Measurements from ENCODE around the gene SOAT2.
"Not testable (repeated sequence)": the region's sequence is repeated elsewhere in the genome, so short reads cannot be mapped to it uniquely, and the experiment has no call there.

SOAT2 gene

DNA sequence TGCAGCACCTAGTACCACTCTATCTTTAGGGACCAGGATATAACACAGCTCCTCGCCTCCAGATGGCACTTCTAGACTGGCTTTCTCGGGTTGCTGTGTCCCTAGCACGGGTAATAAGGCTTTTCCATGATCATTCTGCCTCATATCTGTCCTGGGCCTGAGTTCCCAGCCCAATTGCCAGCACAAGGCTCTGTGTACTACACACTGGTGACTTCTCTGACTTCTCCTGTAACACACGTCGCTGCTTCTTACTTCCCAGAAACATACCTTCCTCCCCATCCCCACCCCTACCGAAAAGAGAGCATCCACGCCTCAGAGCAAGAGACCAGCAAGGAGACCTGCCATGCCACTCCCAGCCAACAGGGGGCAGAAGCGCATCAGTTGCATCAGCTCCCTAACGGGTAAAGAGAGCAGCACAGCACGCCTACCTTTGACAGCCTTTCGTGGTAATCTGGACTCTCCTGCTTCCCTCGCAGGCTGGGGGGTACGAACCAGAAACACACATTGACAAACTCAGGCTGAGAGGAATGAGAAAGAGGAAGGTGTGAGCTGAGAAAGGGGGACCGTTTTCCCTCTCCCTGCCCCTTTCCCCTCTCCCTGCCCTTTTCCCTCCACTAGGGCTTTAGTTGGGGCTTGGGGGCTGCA is 56.0 kb downstream of the SOAT2 start:
- DNase-seq: peak; percentile 92

DNA sequence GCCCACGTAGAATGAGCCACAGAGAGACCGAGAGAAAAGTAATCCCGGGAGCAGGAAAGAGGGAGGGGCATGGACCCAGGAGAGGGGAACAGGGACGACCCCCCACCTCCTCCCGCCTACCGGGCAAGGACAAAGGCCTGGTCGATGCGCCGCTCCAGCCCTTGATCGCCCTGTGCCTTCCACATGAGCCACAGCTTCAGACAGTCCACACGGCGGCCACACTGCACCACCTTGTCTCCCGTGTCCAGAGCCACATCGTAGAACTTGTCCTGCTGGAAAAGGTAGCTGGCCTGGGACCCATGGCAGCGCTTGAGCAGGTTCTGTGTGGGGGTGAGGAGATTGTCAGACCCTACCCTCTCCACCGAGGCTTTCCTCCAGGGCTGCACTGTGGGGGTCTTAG is 56.7 kb downstream of the SOAT2 start:
- no peak for DNase-seq

DNA sequence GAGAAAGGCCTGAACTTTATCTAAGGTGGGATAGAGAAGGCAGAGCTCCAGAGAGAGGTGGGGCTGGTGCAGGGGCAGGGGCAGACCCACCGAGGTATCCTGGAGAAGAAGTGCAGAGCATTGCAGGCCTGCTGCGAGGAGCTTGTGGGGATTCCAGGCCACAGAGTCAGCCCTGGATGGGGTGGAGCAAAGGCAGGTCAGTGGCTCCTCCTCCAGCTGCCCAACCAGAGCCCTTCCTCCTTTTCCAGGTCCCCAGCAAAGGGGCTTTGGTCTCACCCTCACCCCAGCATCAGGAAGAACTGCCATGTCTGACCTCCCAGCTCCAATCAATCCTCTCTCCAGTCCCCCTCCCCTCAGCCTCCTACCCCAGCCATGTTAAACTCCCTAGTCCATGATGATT is 57.4 kb downstream of the SOAT2 start:
- no peak for DNase-seq

DNA sequence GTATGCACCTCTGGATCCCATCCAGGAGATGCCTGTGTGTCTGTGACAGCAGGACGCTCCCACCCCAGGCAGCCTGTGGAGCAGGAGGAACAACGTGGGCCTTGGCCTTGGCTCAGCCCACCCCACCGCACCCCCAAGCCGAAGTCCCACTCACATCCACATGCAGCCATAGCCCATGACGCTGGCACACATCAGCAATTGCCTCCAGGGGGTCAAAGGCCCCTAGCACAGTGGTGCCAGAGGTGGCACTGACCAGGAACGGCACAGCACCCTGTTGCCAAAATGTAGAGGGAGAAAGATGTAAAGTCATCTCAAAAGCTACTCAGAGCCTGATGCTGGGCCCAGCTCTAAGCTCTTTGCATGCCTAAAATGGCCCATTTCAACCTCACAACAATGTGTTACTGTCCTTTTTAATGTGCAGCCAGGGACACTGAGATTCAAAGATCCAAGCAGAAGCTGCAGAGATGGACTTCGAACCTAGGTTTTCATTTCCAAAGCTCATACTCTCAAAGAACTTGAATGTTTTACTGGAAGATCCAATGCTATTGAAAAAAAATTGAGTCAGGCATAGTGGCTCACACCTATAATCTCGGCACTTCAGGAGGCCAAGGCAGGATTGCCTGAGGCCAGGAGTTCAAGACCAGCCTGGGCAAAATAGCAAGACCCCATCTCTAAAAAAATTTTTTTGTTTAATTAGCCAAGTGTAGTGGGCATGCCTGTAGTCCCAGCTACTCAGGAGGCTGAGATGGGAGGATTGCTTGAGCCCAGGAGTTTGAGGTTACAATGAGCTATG is 58.0 kb downstream of the SOAT2 start:
- DNase-seq: no peak

DNA sequence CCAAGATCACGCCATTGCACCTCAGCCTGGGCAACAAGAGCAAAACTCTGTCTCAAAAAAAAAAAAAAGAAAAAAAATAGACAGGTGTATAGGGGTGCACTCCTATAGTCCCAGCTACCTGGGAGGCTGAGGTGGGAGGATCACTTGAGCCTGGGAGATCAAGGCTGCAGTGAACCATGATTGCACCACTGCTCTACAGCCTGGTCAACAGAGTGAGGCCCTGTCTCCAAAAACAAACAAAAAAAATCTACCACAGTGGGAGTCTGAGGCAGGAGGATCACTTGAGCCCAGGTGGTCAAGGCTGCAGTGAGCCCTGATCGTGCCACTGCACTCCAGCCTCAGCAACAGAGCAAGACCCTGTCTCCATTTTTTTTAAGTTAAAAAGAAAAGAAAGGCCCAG is 59.7 kb downstream of the SOAT2 start:
- not testable (repeated sequence) for DNase-seq

DNA sequence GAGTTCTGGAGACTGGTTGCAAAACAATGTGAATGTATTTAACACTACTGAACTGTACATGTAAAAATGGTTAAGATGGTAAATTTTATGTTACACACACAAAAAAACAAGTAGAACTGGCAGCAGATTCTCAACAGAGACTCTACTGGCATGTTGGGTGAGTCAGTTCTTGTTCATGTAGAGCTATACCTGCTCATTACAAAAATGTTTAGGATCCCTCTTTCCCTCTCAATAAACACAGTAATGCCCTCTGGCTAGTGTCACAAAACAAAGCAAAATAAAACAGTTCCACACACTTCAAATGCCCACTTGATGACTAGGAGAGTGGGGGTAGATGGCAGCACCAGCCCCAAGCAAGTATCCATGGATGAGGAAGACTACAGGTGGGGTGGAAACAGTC is 63.6 kb downstream of the SOAT2 start:
- DNase-seq: no peak

DNA sequence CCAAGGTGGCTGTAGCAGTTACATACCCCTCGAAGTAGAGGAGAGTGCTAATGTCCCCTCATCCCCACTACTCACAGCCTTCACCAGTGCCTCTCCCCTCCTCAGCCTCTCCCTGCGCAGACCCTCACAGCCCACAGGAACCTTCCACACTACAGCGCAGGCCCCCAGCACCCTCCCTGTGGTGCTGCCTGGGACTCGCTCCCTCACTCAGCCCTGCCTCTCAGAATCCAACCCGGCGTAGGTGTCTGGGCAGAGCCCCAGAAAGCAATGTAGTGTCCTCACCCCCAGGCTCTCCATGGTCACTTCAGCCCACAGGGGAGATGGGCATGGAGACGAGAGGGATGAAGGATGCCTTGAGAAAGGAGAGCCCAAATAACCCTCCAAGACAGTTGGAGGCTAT is 66.4 kb downstream of the SOAT2 start:
- DNase-seq: no peak

DNA sequence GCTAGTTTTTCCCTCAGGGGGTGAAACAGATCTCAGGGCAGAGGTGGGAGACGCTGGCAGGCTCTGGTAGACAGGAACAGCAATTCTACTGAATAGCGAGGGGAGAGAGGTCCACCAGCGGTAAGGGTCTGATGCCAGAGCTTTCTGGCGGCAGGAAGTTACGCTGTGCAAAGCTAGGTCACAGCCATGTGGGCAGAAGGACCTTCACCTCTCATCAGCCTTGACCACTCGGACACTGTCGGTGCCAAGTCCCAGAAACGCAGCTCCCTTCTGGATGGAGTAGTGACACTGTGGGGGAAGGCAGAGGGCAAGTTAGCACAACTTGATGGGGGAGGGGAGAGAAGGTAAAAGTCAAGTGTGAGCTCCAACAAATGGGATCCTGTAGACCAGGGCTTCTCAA is 66.9 kb downstream of the SOAT2 start:
- no peak for DNase-seq

DNA sequence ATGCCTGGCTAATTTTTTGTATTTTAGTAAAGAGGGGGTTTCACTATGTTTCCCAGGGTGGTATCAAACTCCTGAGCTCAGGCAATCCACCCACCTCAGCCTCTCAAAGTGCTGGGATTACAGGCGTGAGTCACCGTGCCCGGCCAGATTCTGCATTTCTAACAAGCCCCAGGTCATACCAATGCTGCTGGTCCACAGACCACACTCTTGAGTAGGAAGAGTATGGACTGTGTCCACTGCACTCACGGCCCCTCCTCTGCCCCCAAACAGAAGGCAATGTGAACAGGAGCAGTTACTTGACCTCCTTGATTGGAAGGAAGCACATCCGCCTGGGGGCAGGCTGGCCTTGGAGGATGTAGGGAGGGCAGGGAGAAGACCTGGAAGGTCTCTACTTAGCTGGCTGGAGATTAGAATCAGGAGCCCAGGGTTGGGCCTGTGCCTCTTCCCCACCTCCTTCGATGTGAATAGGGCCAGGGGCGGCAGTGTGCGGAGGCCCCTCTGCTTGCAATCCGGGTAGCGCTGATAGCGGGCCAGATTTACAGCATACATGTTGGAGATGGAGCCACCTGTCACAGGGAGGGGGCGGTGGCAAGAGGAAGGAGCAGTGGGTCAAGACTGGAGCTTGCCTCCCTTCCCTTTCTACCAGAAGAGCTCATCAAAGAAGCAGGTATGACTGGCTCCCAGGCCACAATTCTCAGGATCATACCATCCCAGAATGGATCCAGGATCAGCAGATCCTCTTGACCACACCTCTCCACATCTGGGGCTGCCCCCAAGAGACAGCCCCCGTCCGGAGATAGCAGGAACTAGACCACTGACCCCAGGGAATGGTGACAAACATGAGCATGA is 67.8 kb downstream of the SOAT2 start:
- DNase-seq: no peak

DNA sequence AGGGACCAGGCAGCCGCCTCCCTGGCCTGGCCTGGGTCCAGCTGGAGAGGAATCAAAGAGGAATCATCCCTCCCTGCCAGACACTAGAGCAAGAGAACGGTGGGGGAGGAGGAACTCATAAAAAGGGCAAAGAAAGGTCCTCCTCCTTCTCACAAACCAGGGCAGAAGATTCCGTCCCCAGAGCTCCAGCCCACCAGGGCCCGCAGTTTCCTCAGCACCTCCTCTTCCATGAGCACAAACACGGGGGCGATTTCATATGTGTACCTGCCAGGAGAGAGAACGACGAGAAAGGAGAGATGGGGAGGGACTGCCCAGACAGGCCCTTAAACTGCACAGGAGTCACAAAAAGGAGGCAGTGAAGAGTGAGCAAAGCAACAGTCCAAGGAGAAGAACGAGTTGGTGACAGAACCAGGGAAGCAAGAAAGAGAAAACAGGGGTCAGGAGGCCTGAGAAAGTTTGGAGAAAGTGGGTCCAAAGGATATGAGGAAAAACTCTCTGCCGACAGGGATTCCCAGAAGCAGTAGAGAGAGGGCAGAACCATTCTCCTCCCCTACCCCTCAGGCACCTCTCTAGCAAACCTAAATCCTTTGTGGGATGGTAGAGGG is 68.5 kb downstream of the SOAT2 start:
- no peak for DNase-seq

DNA sequence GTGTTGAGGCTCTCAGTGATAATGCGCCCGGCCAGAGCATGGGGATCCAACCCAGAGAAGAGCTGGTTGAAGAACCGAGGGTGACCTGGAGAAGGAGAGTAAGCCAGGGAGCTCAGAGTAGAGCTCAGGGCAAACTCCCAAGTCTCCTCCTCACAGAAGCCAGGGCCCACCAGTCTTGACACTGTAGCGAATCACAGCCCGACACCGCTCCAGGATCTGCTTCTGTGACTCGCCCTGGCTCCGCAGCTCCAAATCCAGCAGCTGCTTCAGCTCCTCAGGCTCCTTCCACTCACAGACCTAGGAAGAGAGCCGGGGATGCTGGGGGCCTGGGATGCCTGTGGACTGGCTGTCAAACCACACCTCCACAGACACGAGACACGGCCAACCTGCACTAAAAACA is 69.1 kb downstream of the SOAT2 start:
- no peak for DNase-seq

DNA sequence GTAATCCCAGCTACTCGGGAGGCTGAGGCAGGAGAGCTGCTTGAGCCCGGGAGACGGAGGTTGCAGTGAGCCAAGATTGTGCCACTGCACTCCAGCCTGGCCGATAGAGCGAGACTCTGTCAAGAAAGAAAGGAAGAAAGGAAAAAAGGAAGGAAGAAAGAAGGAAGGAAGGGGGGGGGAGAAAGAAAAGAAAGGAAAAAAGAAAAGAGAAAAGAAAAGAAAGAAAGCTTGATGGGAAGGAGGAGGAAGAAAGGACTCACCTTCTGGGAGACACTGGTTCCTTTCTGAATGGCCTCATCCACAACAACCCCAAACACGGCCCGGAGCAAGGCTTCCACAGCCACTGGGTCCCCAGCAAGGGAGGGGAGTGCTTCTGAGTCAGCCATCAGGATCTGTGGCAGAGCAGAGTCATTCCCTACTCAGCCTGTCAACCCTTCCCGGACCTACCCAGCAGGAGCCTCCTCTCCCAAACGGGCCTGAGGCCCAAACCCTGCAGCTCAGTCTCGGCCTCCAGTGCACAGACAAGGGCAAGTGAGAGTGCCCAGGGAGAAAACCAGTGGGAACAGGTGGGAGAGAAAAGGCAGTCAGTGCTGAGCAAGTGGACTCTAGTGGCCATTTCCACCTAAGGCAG is 69.9 kb downstream of the SOAT2 start:
- no peak for DNase-seq

Data from stimulated activated CD4-positive, alpha-beta T cell treated with anti-CD3 and anti-CD28 coated beads, Interleukin-4, amount 100 ng/mL, for 24 hours (primary cell).